Fibroblast of mammary gland (primary cell): ENCODE data around the gene MKLN1.

Experiments used
- DNase-seq: peaks from one replicate; pipeline ENCODE4 v3.0.0-alpha.2; 2010; ENCODE audit warnings: low read depth
- H3K4me3 ChIP-seq: 2 replicates; pipeline ENCODE4 v1.5.1; 2011; ENCODE audit warnings: low read depth, mild to moderate bottlenecking, low read length, moderate library complexity; ENCODE audit not compliant: control insufficient read depth
- TF ChIP-seq, protein P1 (sequence below): conservative IDR thresholded peaks from 2 replicates; pipeline ENCODE4 v1.5.1; 2011; ENCODE audit warnings: low read depth, low read length, inconsistent platforms; ENCODE audit not compliant: control insufficient read depth, insufficient read depth

Gene MKLN1

DNA sequence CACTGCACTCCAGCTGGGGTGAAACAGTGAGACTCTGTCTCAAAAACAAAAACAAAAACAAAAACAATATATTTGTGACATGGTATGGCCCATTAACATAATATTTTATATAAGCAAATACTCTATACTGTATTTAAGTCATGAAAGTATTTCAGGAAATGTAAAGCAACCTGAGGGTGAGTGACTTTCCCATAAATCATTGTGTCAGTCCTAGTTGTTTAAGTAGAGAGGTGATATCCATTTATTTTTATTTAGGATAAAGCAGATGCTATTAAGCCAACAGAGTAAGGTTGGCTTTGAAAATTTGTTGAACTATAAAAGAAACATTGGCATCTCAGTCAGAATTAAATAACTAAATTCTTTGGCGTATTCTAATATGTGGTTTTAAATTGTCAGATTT lies 60.5 kb downstream of the MKLN1 start:
- H3K4me3 ChIP-seq: no peak overlapping the region
- DNase-seq: no peak
- TF ChIP-seq, protein P1, sequence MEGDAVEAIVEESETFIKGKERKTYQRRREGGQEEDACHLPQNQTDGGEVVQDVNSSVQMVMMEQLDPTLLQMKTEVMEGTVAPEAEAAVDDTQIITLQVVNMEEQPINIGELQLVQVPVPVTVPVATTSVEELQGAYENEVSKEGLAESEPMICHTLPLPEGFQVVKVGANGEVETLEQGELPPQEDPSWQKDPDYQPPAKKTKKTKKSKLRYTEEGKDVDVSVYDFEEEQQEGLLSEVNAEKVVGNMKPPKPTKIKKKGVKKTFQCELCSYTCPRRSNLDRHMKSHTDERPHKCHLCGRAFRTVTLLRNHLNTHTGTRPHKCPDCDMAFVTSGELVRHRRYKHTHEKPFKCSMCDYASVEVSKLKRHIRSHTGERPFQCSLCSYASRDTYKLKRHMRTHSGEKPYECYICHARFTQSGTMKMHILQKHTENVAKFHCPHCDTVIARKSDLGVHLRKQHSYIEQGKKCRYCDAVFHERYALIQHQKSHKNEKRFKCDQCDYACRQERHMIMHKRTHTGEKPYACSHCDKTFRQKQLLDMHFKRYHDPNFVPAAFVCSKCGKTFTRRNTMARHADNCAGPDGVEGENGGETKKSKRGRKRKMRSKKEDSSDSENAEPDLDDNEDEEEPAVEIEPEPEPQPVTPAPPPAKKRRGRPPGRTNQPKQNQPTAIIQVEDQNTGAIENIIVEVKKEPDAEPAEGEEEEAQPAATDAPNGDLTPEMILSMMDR: no peak

DNA sequence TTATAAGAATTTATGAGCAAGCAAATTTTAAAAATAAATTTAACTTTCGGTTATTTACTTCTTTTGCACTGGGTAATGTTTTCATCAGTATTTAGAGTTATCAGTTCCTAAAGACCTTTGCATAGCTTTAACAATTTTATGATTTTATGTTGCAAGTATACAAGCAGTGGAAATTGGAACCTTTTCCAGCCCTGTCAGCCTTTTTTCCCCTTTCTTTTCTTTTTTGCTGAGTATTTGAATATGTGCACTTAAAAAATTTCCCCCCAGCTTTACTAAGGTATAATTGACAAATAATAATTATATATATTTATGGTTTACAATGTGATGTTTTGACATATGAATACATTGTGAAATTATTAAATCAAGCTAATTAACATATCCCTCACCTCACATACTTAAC lies 62.6 kb downstream of the MKLN1 start:
- TF ChIP-seq, protein P1: no peak
- DNase-seq: no peak
- H3K4me3 ChIP-seq: no peak overlapping the region

DNA sequence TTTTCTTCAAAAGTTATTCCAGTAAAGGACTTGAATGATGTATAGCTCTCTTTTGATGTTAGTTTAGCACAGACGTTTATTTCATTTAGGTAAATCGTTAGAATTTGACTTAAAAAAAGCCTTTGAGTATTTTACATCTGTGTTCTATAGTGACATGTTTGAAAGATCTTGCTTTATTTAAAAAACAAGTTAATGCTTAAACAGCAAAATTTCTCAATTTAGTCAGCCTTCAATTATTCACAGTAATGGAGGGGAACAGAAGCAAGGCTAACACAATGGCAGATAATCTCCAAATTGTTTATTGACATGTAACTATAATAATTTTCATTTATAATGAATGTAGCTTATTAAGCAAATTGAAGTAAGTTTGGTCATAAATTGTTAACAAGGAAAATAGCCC lies 63.5 kb downstream of the MKLN1 start:
- no peak for DNase-seq
- TF ChIP-seq, protein P1: no peak
- H3K4me3 ChIP-seq: no peak overlapping the region

DNA sequence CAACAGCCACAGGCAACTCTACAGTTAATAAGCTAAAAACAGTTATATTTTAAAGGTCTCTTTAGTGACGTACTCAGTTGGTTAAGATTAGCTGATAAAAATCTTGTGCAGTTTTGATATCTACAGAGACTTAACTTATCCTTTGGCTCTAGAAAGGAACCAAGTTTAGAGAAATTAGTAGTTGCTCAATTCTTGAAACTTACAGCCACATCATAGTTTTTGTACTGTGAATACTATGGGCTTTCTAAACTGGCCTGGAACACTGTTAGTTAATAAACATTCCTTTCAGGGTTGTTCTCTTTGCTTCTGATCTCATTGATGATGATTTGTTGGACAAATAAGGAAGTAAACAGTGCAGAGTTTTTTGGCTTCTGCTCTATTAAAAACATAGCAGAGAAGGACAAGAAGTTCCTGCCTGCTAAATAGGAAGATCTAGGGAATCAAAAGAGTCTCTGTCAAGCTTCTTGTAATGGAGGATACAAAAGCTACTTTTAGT lies 73.1 kb downstream of the MKLN1 start:
- H3K4me3 ChIP-seq: no peak overlapping the region
- DNase-seq: peak; percentile 70
- TF ChIP-seq, protein P1: no peak

DNA sequence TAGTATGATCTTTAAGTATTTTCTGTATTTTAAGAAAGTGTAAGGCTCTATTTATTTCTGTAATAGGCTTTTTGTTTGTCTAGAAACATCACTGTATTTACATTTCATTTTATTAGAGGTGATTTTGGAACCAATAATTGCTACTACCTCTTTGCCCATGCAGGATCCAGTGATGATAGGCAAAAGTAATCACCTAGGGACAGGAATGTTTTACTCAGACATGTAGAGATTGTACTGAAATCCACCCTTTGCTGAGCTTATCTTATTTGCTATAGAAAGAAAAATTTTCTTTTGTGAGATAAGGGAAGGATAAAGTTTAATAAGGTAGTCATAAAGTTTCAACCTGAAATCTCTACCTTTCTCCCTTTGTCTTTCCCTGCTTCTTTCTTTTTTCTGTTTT lies 73.5 kb downstream of the MKLN1 start:
- DNase-seq: no peak
- H3K4me3 ChIP-seq: no peak overlapping the region
- TF ChIP-seq, protein P1: no peak

DNA sequence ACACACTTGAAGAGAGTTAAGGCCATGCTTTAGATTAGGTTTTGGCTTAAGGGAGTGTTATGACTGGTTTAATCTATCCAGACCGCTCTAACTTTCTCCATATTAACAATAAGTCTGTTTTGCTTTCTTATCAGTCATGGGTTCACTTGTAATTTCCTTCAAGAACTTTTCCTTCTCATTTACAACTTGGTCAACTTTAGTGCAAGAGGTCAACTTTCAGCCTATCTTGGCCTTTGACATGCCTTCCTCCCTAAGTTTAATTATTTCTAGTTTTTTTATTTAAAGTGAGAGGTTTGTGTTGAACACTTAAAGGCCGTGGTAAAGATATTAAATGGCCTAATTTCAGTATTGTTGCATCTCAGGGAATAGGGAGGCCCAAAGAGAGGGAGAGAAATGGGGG lies 75.6 kb downstream of the MKLN1 start:
- no peak for DNase-seq
- H3K4me3 ChIP-seq: no peak overlapping the region
- TF ChIP-seq, protein P1: no peak
